ENCODE results near the gene NPS.

NPS gene, protein sequence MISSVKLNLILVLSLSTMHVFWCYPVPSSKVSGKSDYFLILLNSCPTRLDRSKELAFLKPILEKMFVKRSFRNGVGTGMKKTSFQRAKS

DNA sequence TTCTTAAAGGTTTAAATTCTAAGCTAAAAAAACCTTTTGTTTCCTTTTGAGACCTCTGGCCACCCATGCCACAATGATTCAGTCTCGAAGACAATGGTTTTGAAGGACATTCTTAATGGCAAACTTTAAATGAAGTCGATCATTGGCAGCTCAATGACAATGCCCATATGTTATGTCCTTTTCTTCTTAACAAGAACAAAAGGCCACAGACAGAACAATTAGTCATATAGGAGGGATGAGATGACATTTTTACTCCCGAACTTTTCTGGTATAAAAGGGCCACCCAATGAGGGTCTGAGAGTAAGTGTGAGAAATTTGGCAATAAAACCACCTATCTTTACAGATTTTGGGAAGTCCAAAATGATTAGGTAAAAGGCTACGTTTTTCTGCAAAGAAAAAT is at the start of gene NPS:
TSS of gene NPS (plus strand) at position 301 of the 400 bp plus-strand sequence. CDS start at position 361, 60 bp downstream.
- Mint-ChIP-seq H3K9me3 (peaks cover 33% of the 10 kb centered on the region), H3K27ac (no peak within 1 kb of the TSS), H3K4me1 (ENCODE audit: low read depth) (no peaks in the 10 kb centered on the region), H3K36me3 (ENCODE audit: low read depth) (no peaks in the 10 kb centered on the region), H3K4me3 (no peak within 1 kb of the TSS), H3K27me3 (peaks cover 3% of the 10 kb centered on the region)
- intact Hi-C loops (cut with micrococcal nuclease): no loop called here

- H3K27ac Mint-ChIP-seq: no peak overlapping the region
- H3K27me3 Mint-ChIP-seq: no peaks in the 10 kb centered on the region
- H3K36me3 Mint-ChIP-seq (ENCODE audit: low read depth): no peaks in the 10 kb centered on the region
- intact Hi-C loops (cut with micrococcal nuclease): no loop called here
- H3K4me3 Mint-ChIP-seq: no peak overlapping the region
- H3K4me1 Mint-ChIP-seq (ENCODE audit: low read depth): no peaks in the 10 kb centered on the region
- no peaks in the 10 kb centered on the region for H3K9me3 Mint-ChIP-seq
These were observed 49.0 kb upstream of the NPS start for GRCh38 chr10:127500127-127500526.

GRCh38 chr10:127506094-127506493 is 43.0 kb upstream of the NPS start:
- no peaks in the 10 kb centered on the region for H3K36me3 Mint-ChIP-seq (ENCODE audit: low read depth)
- no peaks in the 10 kb centered on the region for H3K9me3 Mint-ChIP-seq
- H3K27me3 Mint-ChIP-seq: peaks cover 2% of the 10 kb centered on the region
- no peak overlapping the region for H3K4me3 Mint-ChIP-seq
- no peak overlapping the region for H3K27ac Mint-ChIP-seq
- no peaks in the 10 kb centered on the region for H3K4me1 Mint-ChIP-seq (ENCODE audit: low read depth)
- intact Hi-C loops (cut with micrococcal nuclease): no loop called here

DNA sequence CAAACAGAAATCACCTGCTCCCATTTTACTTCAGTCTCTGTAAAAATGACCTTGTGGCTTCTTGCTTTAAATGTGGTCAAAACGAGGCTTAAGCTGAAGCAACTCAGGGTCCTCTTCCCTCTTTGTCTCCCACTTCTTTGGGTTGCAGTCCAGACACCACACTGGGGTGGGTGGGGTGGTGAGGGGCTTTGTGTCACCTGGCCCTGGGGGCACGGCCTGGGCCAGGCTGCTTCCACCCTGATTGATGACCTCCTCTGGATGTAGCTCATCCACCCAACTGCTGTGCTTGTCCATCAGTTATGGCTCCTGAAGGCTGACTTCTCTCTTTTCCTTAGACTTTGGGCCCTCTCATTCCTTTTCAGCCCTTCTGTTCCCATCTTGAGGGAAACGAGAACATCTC is 26.8 kb upstream of the NPS start:
- Mint-ChIP-seq H3K4me3 (no peak overlapping the region), H3K27me3 (no peaks in the 10 kb centered on the region), H3K27ac (no peak overlapping the region), H3K36me3 (ENCODE audit: low read depth) (no peaks in the 10 kb centered on the region), H3K4me1 (ENCODE audit: low read depth) (no peaks in the 10 kb centered on the region), H3K9me3 (no peaks in the 10 kb centered on the region)
- intact Hi-C loops (cut with micrococcal nuclease): no loop called here

- no peaks in the 10 kb centered on the region for H3K36me3 Mint-ChIP-seq (ENCODE audit: low read depth)
- no peaks in the 10 kb centered on the region for H3K4me1 Mint-ChIP-seq (ENCODE audit: low read depth)
- no peak overlapping the region for H3K27ac Mint-ChIP-seq
- no peak overlapping the region for H3K4me3 Mint-ChIP-seq
- H3K27me3 Mint-ChIP-seq: no peaks in the 10 kb centered on the region
- intact Hi-C loops (cut with micrococcal nuclease): no loop called here
- H3K9me3 Mint-ChIP-seq: no peaks in the 10 kb centered on the region
These were observed 25.6 kb upstream of the NPS start for GRCh38 chr10:127523476-127523875.

- no peaks in the 10 kb centered on the region for H3K27me3 Mint-ChIP-seq
- H3K9me3 Mint-ChIP-seq: no peaks in the 10 kb centered on the region
- no peaks in the 10 kb centered on the region for H3K4me1 Mint-ChIP-seq (ENCODE audit: low read depth)
- no peak overlapping the region for H3K4me3 Mint-ChIP-seq
- no peaks in the 10 kb centered on the region for H3K36me3 Mint-ChIP-seq (ENCODE audit: low read depth)
- intact Hi-C loops (cut with micrococcal nuclease): no loop called here
- no peak overlapping the region for H3K27ac Mint-ChIP-seq
These were observed 24.9 kb upstream of the NPS start for GRCh38 chr10:127524229-127524628.

- H3K9me3 Mint-ChIP-seq: no peaks in the 10 kb centered on the region
- H3K27ac Mint-ChIP-seq: no peak overlapping the region
- no peaks in the 10 kb centered on the region for H3K4me1 Mint-ChIP-seq (ENCODE audit: low read depth)
- intact Hi-C loops (cut with micrococcal nuclease): no loop called here
- H3K36me3 Mint-ChIP-seq (ENCODE audit: low read depth): no peaks in the 10 kb centered on the region
- H3K4me3 Mint-ChIP-seq: no peak overlapping the region
- peaks cover 2% of the 10 kb centered on the region for H3K27me3 Mint-ChIP-seq
These were observed 24.0 kb upstream of the NPS start for GRCh38 chr10:127524908-127525665.

GRCh38 chr10:127525686-127526085 is 23.4 kb upstream of the NPS start:
- Mint-ChIP-seq H3K27me3 (peaks cover 2% of the 10 kb centered on the region), H3K36me3 (ENCODE audit: low read depth) (no peaks in the 10 kb centered on the region), H3K27ac (no peak overlapping the region), H3K4me1 (ENCODE audit: low read depth) (no peaks in the 10 kb centered on the region), H3K9me3 (no peaks in the 10 kb centered on the region), H3K4me3 (no peak overlapping the region)
- intact Hi-C loops (cut with micrococcal nuclease): no loop called here

- intact Hi-C loops (cut with micrococcal nuclease): no loop called here
- H3K4me1 Mint-ChIP-seq (ENCODE audit: low read depth): no peaks in the 10 kb centered on the region
- no peak overlapping the region for H3K27ac Mint-ChIP-seq
- H3K36me3 Mint-ChIP-seq (ENCODE audit: low read depth): no peaks in the 10 kb centered on the region
- peaks cover 2% of the 10 kb centered on the region for H3K27me3 Mint-ChIP-seq
- H3K4me3 Mint-ChIP-seq: no peak overlapping the region
- no peaks in the 10 kb centered on the region for H3K9me3 Mint-ChIP-seq
These were observed 22.9 kb upstream of the NPS start for GRCh38 chr10:127526161-127526560.

DNA sequence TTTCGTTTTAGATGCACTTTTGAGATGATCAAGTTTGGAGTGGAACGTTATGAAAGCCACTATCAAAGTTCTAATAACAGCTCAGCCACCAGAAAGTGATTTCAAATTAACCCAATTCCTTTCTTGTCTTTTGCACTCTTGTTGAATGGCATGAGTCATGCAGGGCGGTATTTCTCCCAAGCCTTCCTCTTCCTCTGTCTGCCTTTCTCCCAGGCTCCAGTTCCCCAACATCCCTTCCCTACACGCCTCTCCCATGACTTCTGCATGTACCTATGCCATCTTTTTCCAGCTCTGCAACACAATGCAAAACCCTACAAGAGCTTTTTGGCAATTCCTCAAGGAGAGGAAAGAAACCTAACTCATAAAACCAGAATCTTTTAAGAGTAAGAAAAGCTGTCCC is 21.8 kb upstream of the NPS start:
- Mint-ChIP-seq H3K4me1 (ENCODE audit: low read depth) (no peaks in the 10 kb centered on the region), H3K27me3 (peaks cover 2% of the 10 kb centered on the region), H3K9me3 (no peaks in the 10 kb centered on the region), H3K36me3 (ENCODE audit: low read depth) (no peaks in the 10 kb centered on the region), H3K4me3 (no peak overlapping the region), H3K27ac (no peak overlapping the region)
- intact Hi-C loops (cut with micrococcal nuclease): no loop called here

DNA sequence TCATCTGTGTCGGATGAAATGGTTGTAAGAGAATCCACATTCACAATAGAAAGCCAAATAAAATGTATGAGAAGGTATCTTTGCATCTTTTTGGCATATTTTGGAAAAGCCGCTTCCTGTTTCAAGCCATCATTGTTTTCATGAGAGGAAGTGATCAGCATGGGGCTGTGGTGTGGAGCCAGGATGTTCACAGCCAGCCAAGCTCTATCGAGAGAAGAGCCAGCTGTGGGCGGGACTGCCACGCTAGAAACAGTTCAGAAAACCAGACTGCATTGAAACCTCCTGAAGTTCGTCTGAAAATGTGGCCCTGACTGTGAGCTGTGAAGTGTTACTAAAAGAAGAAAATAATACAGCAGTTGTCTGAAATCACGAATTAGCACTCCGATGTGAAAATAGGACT is 21.2 kb upstream of the NPS start:
- Mint-ChIP-seq H3K4me3 (no peak overlapping the region), H3K27ac (no peak overlapping the region), H3K4me1 (ENCODE audit: low read depth) (peaks cover 5% of the 10 kb centered on the region), H3K9me3 (no peaks in the 10 kb centered on the region), H3K36me3 (ENCODE audit: low read depth) (no peaks in the 10 kb centered on the region), H3K27me3 (peaks cover 2% of the 10 kb centered on the region)
- intact Hi-C loops (cut with micrococcal nuclease): no loop called here

DNA sequence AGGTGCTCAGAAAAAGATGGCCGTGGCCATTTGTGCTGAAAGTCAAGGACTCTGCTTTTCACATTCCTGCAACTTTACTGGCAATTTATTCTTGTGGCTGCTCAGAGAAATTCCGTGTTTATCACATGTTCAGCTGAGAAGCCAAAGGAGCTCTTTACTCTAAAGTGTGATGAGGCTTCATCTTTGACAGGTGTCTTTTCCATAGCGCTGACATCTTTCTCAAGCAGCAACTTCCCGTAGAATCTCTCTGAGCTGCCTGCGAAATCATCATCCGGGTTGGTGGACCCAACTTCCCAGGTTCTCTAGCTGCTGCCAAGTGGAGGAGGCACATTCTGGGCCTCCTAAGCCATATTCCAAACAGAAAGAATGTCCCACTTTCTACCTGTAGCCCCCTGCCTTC is 16.9 kb upstream of the NPS start:
- H3K9me3 Mint-ChIP-seq: no peaks in the 10 kb centered on the region
- no peaks in the 10 kb centered on the region for H3K36me3 Mint-ChIP-seq (ENCODE audit: low read depth)
- peaks cover 18% of the 10 kb centered on the region for H3K4me1 Mint-ChIP-seq (ENCODE audit: low read depth)
- no peak overlapping the region for H3K4me3 Mint-ChIP-seq
- intact Hi-C loops (cut with micrococcal nuclease): no loop called here
- H3K27me3 Mint-ChIP-seq: peaks cover 2% of the 10 kb centered on the region
- no peak overlapping the region for H3K27ac Mint-ChIP-seq

- intact Hi-C loops (cut with micrococcal nuclease): no loop called here
- no peak overlapping the region for H3K4me3 Mint-ChIP-seq
- H3K9me3 Mint-ChIP-seq: no peaks in the 10 kb centered on the region
- peaks cover 18% of the 10 kb centered on the region for H3K4me1 Mint-ChIP-seq (ENCODE audit: low read depth)
- no peaks in the 10 kb centered on the region for H3K36me3 Mint-ChIP-seq (ENCODE audit: low read depth)
- H3K27me3 Mint-ChIP-seq: peaks cover 2% of the 10 kb centered on the region
- no peak overlapping the region for H3K27ac Mint-ChIP-seq
These were observed 16.4 kb upstream of the NPS start for GRCh38 chr10:127532659-127533058.

GRCh38 chr10:127534074-127534473 is 15.0 kb upstream of the NPS start:
- Mint-ChIP-seq H3K27ac (peak overlapping the region; percentile 66), H3K36me3 (ENCODE audit: low read depth) (no peaks in the 10 kb centered on the region), H3K4me1 (ENCODE audit: low read depth) (peaks cover 18% of the 10 kb centered on the region), H3K4me3 (peak overlapping the region; percentile 64), H3K27me3 (peaks cover 2% of the 10 kb centered on the region), H3K9me3 (no peaks in the 10 kb centered on the region)
- intact Hi-C loops (cut with micrococcal nuclease): no loop called here

- intact Hi-C loops (cut with micrococcal nuclease): no loop called here
- no peaks in the 10 kb centered on the region for H3K36me3 Mint-ChIP-seq (ENCODE audit: low read depth)
- no peaks in the 10 kb centered on the region for H3K9me3 Mint-ChIP-seq
- peak overlapping the region; percentile 66 for H3K27ac Mint-ChIP-seq
- peaks cover 18% of the 10 kb centered on the region for H3K4me1 Mint-ChIP-seq (ENCODE audit: low read depth)
- H3K27me3 Mint-ChIP-seq: peaks cover 2% of the 10 kb centered on the region
- H3K4me3 Mint-ChIP-seq: peak overlapping the region; percentile 64
These were observed 14.6 kb upstream of the NPS start for GRCh38 chr10:127534496-127534895.
